Hypothalamus (tissue), 51 donors: Measurements from ENCODE around the gene PACS1.
"Not testable (repeated sequence)": the region's sequence is repeated elsewhere in the genome, so short reads cannot be mapped to it uniquely, and the experiment has no call there.

Experiments
- DNase-seq, 51 donors: peaks; one replicate each; lab custom pipeline; 2025; lab: John Stamatoyannopoulos, UW

Gene PACS1

DNA sequence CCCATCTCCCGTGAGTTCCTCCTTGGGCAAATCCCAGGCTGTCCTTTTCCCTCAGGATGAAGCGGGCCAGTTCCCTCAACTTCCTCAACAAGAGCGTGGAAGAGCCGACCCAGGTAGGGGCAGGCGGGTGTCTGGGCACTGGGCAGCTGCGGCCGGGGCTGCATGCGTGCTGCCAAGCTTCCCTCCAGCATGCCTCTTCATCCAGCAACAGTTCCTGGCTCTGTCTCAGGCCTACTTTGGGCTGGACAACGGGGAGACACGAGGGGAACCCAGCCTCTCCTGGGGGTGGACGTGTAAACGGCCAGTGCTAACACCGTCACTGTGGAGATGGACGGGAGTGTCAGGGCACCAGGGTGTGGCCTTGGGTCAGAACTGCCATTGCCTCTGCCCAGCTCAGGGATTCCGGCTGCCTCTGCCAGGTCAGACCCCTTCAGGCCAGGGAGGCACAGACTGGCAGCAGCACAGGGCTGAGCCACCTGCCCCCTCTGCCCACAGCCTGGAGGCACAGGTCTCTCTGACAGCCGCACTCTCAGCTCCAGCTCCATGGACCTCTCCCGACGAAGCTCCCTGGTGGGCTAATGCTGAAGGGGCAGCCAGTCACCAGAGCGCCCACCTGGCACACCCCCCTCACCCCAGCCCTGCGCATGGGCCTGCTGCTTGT is 196.4 kb downstream of the PACS1 start:
- DNase-seq, result no peak

- no peak for DNase-seq
These were observed 196.9 kb downstream of the PACS1 start for GRCh38 chr11:66267039-66267378.

- DNase-seq, result peak; percentile 64 to 95 (median 86)
These were observed 197.5 kb downstream of the PACS1 start for GRCh38 chr11:66267379-66268243.

GRCh38 chr11:66268244-66268951 is 198.3 kb downstream of the PACS1 start, which contains the start of gene RAB1B:
Gene RAB1B (plus strand): TSS chr11:66268639. CDS start chr11:66268680, 41 bp downstream.
- DNase-seq, result peak; percentile 95 to 100 (median 99)

DNA sequence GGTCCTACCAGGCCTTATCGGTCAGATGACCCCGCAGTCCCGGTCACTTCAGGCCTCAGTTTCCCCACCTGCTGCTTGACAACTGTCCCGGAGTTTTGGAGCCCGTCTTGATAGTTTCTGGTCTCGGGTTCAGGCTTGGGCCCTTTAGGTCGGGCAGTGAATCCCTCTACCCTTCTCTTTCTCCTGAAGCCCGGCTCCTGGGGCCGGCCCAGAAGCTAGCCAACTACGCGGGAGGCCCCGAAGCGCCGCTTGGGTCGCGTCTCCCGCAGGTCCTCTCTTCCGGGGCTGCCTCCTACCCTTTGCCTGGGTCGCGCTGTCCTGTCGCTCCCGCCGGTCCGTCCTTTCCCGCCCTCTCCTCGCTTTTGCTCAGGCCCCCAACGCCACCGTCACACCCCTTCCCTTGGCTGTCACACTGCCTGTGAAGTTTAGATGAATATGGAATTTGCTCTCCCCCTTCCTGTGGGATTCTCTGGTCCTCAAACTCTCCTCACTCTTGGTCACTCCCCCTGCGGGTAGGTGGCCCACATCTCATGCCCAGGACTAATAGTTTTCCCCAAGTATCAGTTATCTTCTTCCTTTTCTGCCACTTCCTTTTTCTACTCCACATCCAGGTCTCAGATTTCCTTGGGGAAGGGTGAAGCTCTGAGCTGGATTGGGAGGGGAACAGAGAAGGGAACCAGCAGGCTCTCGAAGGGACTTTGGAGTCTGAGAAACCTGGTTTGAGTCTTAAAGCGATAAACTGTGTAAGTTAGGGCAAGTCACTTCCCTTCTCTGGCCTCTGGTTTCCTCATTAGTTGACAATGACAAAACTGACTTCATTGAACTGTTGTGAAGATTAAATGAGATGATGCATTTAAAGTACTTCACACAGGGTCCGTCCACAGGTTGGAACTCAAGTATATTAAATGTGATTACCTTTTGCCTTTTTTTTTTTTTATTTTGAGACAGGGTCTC is 199.2 kb downstream of the PACS1 start:
- DNase-seq, result peak in 2 of 51 donors; percentile 56 to 77

DNA sequence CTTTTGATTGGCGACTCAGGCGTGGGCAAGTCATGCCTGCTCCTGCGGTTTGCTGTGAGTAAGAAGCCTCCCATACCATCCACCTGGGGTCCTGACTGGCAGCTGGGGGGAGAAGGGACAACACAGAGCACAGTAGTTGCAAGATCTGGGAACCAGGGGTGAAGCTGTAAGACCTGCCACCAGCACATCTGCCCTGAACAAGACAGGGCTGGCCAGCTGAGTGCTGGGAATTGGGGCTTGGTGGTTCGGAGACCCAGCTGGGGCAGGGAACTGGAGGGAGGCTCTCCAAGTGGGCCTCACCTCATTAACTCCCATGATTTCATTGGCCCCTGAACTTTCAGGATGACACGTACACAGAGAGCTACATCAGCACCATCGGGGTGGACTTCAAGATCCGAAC is 201.7 kb downstream of the PACS1 start:
- DNase-seq, result no peak

DNA sequence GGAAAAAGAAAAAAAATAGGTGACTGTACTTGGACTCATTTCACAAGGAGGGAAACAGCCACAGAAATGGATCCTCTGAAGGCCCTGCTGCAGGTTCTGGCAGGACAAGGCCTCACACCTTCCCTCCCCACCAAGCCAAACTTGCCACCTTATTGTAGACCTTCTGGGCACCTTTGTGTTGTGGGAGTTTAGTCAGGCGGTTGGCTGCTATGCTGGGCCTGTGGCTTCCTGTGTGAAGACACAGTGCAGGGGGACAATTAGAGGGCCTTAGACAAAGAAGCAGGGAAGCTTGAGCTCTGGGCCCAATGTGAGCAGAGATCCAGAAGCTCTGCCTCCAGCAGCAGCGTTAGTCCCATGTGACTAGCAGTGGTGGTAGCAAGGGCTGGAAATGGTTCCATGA is 202.5 kb downstream of the PACS1 start:
- DNase-seq, result no peak

- DNase-seq, result no peak
These were observed 204.1 kb downstream of the PACS1 start for GRCh38 chr11:66274219-66274618.

DNA sequence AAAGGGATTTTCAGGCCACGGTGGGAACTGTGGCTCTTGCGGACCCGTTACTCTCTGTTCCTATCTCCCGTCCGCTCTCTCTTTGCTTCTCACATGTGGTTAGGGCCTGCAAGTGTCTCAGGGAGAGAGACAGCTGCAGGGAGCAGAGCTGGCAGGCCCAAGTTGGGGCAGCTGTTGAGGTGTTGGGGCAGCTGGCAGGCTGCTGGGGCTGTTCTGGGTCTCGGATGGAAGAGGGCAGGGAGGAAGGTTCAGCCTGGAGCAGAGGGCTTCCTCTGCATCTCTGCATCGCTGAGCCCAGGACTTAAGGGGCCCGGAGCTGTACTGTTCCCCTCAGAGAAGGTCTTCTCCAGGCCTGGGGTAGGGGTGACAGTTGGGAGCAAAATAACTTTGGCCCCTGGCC is 205.3 kb downstream of the PACS1 start:
- DNase-seq, result no peak

DNA sequence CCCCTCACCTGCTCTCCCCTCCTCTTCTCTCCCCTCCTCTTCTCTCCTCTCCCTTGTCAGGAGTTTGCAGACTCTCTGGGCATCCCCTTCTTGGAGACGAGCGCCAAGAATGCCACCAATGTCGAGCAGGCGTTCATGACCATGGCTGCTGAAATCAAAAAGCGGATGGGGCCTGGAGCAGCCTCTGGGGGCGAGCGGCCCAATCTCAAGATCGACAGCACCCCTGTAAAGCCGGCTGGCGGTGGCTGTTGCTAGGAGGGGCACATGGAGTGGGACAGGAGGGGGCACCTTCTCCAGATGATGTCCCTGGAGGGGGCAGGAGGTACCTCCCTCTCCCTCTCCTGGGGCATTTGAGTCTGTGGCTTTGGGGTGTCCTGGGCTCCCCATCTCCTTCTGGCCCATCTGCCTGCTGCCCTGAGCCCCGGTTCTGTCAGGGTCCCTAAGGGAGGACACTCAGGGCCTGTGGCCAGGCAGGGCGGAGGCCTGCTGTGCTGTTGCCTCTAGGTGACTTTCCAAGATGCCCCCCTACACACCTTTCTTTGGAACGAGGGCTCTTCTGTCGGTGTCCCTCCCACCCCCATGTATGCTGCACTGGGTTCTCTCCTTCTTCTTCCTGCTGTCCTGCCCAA is 206.0 kb downstream of the PACS1 start:
- DNase-seq, result no peak

DNA sequence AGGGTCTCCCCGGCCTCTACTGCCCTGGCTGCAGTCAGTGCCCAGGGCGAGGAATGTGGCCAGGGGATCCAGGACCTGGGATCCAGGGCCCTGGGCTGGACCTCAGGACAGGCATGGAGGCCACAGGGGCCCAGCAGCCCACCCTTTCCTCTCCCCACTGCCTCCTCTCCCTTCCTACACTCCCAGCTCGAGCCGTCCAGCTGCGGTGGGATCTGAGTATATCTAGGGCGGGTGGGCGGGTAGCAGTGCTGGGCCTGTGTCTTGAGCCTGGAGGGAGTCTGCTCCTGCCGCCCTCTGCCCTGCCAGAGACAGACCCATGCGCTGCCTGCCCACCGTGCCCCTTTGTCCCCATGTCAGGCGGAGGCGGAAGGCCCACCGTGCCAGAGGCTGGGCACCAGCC is 206.5 kb downstream of the PACS1 start:
- not testable (repeated sequence) for DNase-seq

DNA sequence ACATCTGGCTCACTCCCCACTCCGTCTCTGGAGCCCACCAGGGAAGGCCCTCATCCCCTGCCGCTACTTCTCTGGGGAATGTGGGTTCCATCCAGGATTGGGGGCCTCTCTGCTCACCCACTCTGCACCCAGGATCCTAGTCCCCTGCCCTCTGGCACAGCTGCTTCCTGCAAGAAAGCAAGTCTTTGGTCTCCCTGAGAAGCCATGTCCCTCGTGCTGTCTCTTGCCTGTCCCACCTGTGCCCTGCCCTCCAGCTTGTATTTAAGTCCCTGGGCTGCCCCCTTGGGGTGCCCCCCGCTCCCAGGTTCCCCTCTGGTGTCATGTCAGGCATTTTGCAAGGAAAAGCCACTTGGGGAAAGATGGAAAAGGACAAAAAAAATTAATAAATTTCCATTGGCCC is 207.0 kb downstream of the PACS1 start:
- not testable (repeated sequence) for DNase-seq

- DNase-seq, result peak in 8 of 51 donors; percentile 27 to 59 (median 30)
These were observed 207.6 kb downstream of the PACS1 start, which contains the start of gene CNIH2 for GRCh38 chr11:66277471-66278362. Gene CNIH2 (plus strand): TSS chr11:66278175. CDS start chr11:66278457, 282 bp downstream.

DNA sequence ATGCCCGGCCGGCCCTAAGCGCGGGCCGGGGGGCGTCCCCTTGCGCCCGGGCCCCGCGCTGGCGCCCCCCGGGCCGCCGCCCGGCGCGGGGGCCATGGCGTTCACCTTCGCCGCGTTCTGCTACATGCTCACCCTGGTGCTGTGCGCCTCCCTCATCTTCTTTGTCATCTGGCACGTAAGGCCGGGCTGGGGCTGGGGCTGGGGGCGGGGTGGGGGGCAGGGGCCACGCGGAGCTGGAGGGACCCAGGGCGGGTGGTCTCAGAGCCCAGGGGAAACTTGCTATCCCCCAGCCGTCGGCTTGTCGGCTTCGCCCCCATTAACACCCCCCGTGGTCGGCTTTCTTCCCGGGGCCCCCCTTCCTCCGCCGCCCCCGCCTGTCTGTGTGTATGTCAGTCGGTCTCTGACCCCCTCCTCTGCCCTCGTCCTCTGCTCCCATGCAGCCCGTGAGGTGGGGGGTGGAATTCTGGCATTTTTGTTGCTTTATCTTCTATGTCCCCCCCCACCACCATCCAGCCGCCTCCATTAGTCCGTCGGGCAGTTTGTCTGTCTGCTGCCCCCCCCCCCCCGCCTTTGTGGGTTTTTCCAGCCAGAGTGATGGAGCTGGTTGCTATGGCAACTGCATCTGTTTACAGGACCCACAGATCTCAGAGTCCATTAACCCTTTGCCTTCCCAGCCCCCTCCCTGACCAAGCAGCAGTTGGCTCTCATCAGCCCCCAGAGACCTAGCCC is 208.5 kb downstream of the PACS1 start:
- DNase-seq, result no peak

DNA sequence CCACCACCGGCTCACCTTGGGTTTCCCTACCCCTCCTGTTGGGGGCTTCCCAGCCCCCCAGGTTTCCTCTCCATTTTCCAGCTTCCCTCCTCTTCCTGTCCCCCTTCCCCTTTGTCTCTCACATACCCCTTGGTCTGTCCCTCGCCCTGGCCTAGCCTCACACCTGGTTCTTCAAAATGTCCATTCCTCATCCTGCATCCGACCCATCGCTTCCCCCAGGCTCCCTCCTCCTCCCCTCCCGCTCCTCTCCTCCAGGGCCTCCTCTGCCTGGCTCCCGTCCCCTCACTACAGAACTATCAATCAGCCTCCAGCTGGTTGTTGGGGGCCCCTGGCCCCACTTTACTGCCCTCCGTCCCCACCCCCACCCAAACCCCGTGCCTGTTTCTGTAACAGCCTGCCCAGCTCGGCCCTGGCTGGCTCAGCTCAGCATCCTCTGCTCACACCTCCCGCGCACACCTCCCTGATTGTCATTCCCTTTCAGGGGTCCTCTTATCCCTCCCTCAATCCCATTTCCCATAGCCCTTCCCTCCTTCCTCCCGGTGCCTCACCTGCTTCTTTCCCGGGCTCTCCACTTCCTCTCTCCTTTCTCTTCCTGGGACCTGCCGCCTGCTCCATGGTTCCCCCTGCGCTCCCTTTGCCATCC is 209.1 kb downstream of the PACS1 start:
- DNase-seq, result no peak

DNA sequence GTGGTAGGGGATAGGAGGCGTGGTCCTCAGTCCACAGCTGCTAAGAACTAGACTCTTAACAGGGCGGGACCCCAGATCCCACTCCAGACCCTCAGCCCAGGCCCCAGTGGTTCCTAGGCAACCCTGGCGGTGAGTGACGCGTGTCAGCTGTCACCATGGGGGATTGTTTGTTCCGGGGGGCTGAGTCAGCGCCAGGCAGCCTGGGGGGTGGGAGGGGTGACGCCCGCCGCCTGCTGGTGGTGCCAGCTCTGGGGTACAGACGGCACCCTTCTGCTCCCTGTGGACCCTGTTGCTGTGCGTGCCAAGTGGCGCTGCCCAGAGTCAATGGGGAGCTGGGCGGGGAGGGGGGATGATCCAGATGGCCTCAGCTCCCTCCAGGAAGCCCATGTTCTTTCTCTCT is 210.4 kb downstream of the PACS1 start:
- DNase-seq, result peak in 1 of 51 donors; percentile 65

- no peak for DNase-seq
These were observed 210.9 kb downstream of the PACS1 start for GRCh38 chr11:66281001-66281400.
